Bronchial epithelial cell (primary cell): ENCODE data around the gene OR2V2. TPM values are rescaled to one million over a fixed set of nuclear protein-coding genes. Genes with fewer than 3 reads are reported as not detected.

ENCODE experiments used
- DNase-seq: peaks from one replicate; pipeline ENCODE4 v3.0.0-alpha.2; 2010; ENCODE audit warnings: low read depth
- FAIRE-seq: peaks from 2 replicates; lab custom pipeline; 2011; peaks lifted over from hg19 to GRCh38; lab: Jason Lieb, UNC
- H3K27me3 ChIP-seq: 2 replicates; pipeline ENCODE4 v1.5.1; 2011; ENCODE audit warnings: low read length; ENCODE audit not compliant: control insufficient read depth, insufficient read depth
- H3K36me3 ChIP-seq: 2 replicates; pipeline ENCODE4 v1.5.1; 2011; ENCODE audit warnings: low read length; ENCODE audit not compliant: control insufficient read depth, insufficient read depth
- H3K4me3 ChIP-seq: 2 replicates; pipeline ENCODE4 v1.5.1; 2011; ENCODE audit warnings: mild to moderate bottlenecking, low read depth, low read length, control low read depth
- CTCF ChIP-seq: IDR thresholded peaks from 2 replicates; pipeline ENCODE4 v1.5.1; 2011; ENCODE audit warnings: mild to moderate bottlenecking, moderate library complexity, low read length, control low read depth, inconsistent platforms; ENCODE audit not compliant: insufficient read depth, severe bottlenecking
- total RNA-seq: library from RNA; depleted of rRNA; stranded (reverse); fragments of >200 nt; gene quantifications from 2 replicates; pipeline ENCODE4 v1.2.1, GENCODE V29; 2014

The OR2V2 gene
- total RNA-seq, 1 donor from 2014 or later: not detected

- no peak for TF ChIP-seq CTCF
- no peak for DNase-seq
- Histone ChIP-seq H3K36me3 (no peaks in the 10 kb centered on the region), H3K27me3 (no peaks in the 10 kb centered on the region), H3K4me3 (no peak overlapping the region)
- FAIRE-seq: no peak
Measured at GRCh38 chr5:181105391-181106025, 41.9 kb upstream of the OR2V2 start.

- no peaks in the 10 kb centered on the region for H3K27me3 ChIP-seq
- H3K36me3 ChIP-seq: no peaks in the 10 kb centered on the region
- no peak for TF ChIP-seq CTCF
- H3K4me3 ChIP-seq: no peak overlapping the region
- DNase-seq (no peak), FAIRE-seq (no peak)
Measured at GRCh38 chr5:181107699-181108098, 39.7 kb upstream of the OR2V2 start.

GRCh38 chr5:181108578-181109165 is 38.7 kb upstream of the OR2V2 start:
- no peak overlapping the region for H3K4me3 ChIP-seq
- TF ChIP-seq CTCF: no peak
- no peaks in the 10 kb centered on the region for H3K27me3 ChIP-seq
- DNase-seq (no peak), FAIRE-seq (peak; percentile 23)
- no peaks in the 10 kb centered on the region for H3K36me3 ChIP-seq

- no peak overlapping the region for H3K4me3 ChIP-seq
Measured at GRCh38 chr5:181109489-181110013, 37.8 kb upstream of the OR2V2 start.

GRCh38 chr5:181111010-181111409 is 36.4 kb upstream of the OR2V2 start:
- no peak for DNase-seq
- TF ChIP-seq CTCF: no peak
- Histone ChIP-seq H3K36me3 (no peaks in the 10 kb centered on the region), H3K27me3 (peaks cover 3% of the 10 kb centered on the region), H3K4me3 (no peak overlapping the region)
- FAIRE-seq: no peak

More at GRCh38 chr5:181109489-181110013, 37.8 kb upstream of the OR2V2 start:
- TF ChIP-seq CTCF: no peak
- H3K27me3 ChIP-seq: peaks cover 2% of the 10 kb centered on the region
- no peaks in the 10 kb centered on the region for H3K36me3 ChIP-seq
- FAIRE-seq: no peak
- DNase-seq: no peak
